NCI-H526 (cell line): ENCODE results near the gene WDR82.
A peak's percentile ranks its signal among the peaks of the same experiment; 100 is the strongest.

ENCODE experiments used
- DNase-seq, 2 experiments: peaks; one replicate each; lab custom pipeline; 2025; lab: John Stamatoyannopoulos, UW

Gene WDR82

DNA sequence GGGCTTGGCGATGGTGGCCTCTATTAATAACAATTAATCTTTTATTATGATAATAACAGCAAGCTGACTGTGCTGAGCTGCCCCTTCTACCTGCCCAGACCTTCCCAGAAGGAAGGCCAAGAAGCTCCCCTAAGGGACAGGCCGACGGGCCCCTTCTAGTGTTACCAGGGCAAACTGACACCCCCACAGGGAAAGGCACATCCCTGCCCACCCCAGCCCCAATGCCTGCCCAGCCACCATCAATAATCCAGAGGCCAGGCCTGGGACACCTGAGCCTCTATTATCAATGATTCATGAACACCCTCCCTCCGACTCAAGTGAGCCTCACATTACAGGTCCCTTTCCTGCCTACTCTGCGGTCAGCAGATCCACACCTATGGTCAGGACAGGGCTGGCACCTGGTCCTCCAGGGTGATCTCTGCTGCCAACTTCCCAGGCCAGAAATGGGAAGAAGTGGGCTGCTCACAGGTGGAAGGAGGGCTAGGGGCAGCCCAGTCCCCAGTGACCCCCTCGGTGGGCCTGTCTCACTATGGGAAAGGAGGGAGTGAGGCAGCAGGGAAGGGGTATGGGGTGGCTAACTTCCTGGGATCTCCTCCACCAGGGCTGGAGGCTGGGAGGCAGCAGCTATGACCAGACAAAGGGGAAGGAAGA is 41.3 kb downstream of the WDR82 start:
- DNase-seq, result no peak

DNA sequence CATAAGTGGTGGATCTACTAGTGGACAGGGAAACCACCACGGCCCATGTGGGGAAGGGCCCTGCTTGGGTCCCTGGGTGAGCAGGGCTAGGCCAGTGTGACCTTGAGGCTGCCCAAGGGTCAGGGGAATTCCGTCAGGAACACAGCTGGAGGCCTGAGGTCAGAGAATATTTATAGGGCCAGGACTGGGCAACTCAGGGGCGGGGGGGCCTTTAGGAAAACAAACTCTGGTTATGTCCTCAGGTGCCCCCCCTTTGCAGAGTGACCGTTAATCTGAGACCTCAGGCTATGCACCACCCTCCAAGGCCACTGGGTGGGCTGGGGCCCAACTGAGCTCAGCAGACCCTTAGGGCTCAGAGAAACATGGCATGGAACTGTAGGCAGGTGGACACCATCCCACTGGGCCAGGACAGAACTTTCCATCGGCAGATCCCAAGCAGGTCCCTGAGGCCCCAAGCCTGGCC is 42.0 kb downstream of the WDR82 start:
- DNase-seq, result no peak

DNA sequence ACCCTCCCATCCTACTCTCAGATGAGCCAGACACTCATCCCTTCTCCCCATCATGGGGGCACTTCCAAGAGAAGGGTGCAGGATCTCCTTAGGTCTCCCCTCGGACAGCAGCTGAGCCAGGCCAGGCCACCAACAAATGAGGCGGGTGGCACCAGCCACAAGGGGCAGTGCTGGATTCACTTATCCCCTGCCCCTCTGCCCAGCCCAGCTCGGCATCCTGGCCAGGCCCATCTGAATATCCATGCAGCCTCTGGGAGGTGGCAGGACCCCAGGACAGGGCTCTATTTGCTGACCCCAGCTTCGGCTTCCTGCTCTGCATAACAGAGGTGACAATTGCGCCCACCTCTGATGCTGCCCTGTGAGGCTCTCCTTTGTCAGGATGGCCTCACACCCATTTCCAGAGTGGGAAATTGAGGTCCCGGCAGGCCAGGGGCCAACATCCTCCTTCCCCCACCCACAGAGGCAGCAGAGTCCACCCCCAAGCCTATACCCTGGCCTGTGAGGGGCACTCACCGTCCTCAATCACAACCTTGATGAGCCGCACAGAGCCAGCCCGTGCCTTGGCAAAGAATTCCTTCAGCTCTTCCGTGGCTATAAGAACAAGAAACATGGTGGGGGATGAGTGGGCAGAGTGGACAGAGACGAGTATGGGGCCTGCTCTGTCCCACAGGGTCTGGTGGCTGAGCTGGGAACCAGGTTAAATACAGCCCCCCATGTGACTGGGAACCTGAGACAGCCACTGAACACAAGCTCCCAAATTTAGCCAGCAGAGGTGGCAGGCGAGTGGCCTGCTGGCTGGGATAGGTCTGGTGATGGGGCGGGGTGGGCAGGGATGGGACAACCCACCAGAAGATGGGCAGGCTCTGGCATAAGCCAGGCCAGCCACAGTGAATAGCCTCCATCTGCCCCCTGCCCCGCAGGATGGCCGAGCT is 43.7 kb downstream of the WDR82 start:
- no peak for DNase-seq

DNA sequence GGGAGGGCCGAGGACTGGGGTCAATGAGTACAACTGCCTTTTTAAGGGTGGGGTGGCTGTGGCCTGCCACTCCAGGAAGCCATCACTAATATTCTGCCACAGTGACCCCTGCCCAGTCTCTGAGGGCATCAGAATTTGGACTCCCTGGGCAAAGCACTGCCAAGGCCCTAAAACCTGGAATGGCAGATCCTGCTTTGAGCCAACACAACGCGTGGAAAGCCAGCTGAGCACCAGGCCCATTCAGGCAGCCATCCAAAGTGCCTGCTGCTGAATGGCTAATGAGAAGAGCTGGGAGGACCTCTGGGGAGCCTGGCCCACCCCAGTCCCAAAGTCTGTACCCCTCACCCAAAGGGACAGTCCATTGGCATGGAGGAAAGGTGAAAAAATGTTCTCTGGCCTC is 44.5 kb downstream of the WDR82 start:
- DNase-seq, result no peak

DNA sequence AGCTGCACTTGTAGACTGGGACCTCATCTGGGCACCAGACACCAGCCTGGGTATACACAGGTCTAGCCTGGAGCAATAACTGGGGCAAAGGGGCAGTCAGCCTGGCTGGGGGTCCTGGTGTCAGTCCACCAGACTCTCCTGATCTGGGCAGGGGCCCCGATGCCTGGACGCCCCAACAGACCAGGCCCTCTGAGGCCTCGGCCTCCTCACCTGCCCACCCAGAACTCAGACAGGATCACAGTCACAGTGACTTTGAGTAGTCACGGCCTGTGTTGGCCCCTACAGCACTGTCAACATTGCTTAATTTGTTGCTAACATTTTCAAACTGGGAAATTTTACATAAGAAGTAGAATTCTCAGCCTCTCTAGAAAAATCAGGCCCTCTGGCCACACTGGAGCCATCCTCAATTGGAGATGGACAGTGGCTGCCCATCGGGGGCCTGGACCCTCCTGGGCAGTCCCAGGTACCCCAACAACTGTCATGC is 45.3 kb downstream of the WDR82 start:
- DNase-seq, result no peak

DNA sequence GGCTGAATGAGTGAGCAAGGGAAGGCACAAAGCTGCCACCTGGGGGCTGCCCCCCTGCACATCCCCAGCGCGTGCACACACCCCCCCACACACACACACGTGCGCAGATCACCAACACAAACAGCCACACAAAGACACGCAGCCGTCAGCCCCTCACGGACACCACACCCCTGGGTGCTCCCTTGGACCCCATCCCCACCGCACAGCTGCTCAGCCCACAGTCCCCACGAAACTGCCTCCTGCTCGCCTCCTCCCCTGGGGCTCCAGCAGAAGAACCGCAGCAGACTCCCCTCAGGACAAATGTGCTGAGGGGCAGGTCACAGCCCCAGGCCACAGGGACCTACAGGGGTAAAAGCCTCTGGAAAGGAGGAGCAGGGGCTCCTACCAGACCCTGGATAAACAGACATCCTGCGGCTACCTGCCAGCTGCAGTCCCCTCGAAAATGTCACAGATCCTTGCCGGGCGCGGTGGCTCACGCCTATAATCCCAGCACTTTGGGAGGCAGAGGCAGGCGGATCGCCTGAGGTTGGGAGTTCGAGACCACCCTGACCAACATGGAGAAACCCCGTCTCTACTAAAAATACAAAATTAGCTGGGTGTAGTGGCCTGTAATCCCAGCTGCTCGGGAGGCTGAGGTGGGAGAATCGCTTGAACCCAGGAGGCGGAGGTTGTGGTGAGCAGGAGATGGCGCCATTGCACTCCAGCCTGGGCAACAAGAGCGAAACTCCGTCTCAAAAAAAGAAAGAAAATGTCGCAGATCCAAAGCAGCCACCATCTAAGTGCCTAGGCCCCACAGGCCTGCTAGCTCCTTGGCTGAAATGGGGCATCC is 46.0 kb downstream of the WDR82 start:
- DNase-seq, result no peak

DNA sequence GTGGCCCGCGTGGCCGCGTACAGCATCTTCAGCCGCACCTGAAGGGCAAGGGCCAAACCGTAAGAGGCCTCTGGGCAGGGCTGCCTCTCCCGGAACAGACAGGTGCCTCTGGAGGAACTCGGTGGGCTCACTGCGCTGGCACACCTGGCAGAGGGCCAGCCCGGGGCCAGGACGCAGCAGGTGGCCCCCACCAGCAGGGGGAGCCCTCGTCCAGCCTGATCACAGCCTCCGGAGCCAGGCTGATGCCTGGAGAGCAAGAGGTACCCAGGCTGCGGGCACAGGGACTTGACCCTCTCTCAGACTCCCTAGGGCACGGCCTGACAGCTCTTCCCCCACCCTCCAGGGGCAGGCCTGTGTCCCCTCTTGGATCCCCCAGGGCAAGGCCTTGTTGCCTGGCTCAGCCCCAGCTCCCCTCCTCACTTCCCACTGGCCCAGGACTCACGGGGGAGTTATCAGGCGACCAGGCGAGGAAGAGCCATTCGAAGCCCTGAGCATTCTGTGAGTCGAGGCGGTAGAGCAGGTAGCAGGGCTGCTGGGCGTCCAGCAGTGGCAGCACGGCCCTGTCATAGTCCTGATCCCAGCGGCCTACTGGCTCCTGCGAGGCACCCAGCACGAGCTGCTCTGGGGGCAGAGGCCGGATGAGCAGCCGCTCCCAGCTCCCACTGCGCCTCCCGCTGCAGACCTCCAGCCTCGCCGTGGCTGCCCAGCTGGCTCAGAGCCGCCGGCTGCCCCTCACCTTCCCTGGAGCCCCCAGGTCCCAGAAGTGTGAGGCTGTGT is 46.8 kb downstream of the WDR82 start:
- DNase-seq, result peak in 1 of 2 experiments; percentile 68

DNA sequence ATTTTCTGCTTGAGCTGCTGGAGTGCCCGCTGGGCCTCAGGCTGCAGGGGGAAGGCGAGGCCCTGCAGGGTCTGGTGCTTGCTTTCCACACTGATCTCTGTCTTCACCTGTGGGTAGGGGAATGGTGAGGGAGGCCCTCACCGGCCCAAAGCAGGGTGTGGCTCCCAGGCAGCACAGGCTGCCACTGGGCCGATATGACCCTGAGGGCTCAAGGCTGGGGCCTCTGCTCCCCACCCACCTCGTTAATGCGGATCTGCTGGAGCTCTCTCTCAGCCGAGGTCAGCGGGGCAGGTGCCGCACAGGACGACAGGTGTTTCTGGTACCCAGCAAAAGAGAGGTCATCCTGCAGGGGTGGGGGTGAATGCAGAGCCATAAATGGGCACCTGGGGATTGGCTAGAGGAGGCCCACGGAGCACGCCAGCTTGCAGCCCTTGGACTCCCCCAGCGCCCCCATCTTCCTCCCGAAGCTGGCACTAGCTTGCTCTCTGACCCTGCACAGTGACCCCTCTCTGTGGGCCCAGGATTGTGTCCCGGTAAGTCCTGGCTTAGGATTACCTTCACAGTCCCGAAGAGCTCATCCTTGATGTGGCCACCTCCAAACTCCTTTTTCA is 47.5 kb downstream of the WDR82 start:
- no peak for DNase-seq

DNA sequence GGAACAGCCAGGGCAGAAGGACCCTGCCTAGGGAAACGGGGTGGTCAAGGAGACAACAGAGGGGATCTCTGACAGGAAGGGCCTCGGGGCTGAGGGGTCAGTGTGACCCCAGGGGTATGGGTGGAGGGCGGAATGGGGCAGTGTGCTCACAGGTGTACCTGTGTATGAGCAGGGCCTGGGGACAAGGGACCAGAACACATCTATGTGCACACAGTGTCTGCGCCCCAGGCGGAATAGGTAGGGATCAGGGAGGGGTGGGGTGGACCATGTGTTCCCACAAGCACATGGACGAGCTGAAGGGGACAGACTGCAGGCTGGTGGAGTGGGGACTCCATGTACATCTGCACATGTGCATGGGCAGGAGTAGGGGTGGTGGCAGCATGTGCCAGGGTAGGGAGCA is 48.0 kb downstream of the WDR82 start:
- DNase-seq, result no peak

DNA sequence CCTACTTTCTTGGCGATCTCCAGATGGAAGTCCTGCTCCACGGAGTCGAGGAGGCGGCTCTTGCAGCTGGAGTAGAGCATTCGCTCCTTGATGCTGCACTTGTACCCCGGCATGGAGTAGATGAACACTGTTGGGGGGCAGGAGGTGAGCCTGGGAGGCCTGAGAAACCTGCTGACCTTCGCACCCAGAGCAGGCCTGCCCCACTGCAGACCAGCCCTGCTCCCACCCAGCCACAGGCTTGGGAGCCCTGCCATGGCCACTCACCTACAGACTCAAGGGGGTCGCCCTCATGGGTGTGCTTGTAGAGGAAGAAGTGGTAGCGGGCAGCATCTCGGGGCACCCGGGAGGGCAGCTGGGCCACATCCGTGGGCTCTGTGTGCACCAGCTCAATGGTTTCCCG is 48.8 kb downstream of the WDR82 start:
- no peak for DNase-seq

DNA sequence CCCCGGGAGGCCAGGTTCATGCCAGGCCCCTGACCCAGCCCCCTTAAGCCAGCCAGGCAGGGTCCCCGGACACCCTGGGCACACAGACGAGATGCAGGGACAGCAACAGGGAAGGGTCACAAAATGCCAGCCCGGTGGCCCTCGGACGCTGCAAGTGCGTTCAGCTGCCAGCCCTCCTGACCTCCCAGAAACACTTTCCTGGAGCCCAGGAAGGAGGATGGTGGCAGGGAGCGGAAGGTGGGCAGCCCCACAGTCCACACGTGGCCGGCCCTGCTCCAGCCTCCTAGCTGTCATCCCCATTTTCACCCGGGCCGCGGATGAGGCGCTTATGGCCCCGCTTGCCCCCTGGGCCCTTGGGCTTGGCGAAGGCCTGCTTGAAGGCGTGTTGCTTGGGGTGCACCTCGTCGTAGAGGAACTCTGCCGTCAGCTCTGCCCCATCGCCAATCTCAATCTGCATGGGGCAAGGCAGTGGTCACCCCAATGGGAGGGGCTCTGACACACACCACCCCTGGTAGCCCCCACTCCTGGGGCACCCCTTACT is 49.6 kb downstream of the WDR82 start:
- DNase-seq, result no peak

DNA sequence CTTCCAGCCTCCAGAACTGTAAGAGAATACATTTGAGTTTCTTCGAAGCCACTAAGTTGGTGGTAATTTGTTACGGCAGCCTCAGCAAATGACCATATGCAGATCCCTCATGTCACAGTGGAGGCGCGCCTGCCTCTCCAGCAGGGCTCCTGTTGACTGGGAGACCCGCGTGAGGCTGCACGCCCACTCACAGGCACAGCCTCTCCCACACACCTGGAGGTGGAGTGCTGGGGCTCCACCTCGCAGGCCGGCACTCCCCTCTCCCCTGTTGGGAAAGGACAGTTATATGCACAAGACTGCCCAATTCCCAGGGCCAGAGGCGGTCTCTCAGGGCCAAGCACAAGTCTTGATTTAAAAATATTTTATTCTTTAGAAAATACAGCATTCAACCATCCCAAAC is 50.2 kb downstream of the WDR82 start:
- DNase-seq, result no peak

DNA sequence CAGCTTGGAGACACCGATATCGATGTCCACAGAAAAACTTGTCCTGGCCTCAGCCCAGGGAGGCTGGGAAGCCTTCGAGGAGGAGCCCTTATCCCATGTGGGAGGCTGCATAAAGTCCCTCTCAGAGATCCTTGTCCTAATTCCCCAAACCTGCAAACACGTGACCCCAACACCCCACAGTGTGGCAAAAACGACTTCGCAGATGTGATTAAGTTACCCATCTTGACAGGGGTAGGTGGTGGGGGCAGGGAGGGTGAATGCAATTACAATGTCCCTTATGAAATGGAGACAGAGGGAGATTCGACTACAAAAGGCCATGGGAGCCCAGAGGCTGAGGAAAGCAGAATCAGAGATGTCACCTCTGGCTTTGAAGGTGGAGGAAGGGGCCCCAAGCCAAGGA is 50.7 kb downstream of the WDR82 start:
- no peak for DNase-seq

DNA sequence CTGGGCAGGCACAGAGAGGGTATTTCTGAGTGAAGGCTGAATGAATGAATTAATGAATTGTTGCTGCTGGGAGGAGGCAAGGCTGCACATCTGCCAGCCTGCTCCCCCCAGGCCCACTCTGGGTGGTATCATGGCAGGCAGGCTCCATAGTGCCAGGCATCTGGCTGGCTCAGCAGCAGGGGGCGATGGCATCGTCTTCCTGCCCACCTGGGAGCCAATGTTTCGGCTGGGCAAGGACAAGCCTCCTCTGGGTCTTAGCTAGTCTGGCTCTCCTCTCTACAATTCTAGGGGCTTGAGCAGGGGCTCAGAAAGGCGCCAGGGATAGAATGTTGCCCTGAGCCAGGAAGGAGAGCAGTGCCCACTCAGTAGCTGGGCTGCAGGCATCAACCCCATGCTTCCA is 51.3 kb downstream of the WDR82 start:
- no peak for DNase-seq

DNA sequence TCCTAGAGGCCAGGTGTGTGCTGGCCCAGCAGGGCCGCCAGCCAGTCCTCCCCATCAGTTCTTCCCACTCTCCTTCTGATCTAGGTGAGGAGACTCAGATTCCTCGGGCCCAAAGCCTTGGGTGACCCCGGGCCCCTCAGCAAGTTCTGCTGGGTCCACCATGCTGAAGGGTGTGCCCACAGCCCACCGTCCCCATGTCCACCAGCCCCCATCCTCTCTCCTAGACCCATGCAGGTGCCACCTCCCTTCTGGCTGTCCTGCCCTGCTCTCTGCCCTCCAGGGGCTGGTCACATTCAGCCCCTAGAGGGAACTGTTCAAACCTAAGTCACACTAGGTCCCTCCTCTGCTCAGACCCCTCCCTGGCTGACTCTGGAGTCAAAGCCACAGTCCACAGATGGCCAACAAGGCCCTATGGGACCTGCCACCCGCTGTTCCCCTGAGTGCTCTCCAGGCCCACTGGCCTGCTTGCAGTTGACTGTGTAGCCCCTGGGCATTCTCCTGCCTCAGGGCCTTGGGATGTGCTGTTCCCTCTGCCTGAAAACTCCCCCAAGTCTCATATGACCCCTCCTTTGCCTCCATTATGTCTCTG is 52.1 kb downstream of the WDR82 start:
- DNase-seq, result no peak

DNA sequence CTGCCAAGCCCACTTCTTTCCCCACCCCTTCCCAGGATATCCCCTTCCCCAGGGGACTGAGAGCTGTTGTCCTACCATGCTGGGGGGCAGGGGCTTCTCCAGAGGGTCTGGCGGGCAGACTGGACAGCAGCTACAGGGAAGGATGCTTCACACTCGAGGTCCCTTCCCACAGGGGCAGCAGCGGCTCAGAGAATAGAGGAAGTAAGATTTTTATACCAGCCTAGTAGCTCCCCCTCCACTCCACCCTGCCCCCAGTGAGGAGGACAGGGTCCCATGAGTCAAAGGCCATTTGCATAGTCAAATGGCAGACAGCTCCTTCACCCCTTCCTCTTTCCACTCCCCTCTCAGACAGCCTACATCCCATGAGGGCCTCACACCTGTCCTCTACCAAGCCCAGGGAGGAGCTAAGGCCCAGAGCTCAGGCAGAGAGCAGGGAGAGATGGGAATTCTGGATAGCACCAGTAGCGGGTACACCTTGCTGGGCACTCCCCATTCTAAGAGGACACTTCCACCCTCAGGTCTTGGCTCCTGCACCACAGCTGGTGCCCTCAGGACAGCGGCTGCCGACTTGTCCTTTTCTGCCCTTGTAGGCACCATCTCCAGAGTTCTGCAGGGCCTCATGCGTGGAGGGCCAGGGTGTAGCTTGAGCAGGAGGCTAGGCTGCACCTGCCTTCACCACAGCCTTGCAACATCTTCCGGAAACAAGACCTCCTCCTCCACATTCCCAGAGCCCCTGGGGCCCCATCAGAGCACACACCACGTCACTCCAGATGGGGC is 52.8 kb downstream of the WDR82 start, which contains the start of gene TLR9:
TSS of gene TLR9 (minus strand) at position 194 of the 777 bp plus-strand sequence. CDS start at position 78, 116 bp downstream.
- DNase-seq, result peak; percentile 96

DNA sequence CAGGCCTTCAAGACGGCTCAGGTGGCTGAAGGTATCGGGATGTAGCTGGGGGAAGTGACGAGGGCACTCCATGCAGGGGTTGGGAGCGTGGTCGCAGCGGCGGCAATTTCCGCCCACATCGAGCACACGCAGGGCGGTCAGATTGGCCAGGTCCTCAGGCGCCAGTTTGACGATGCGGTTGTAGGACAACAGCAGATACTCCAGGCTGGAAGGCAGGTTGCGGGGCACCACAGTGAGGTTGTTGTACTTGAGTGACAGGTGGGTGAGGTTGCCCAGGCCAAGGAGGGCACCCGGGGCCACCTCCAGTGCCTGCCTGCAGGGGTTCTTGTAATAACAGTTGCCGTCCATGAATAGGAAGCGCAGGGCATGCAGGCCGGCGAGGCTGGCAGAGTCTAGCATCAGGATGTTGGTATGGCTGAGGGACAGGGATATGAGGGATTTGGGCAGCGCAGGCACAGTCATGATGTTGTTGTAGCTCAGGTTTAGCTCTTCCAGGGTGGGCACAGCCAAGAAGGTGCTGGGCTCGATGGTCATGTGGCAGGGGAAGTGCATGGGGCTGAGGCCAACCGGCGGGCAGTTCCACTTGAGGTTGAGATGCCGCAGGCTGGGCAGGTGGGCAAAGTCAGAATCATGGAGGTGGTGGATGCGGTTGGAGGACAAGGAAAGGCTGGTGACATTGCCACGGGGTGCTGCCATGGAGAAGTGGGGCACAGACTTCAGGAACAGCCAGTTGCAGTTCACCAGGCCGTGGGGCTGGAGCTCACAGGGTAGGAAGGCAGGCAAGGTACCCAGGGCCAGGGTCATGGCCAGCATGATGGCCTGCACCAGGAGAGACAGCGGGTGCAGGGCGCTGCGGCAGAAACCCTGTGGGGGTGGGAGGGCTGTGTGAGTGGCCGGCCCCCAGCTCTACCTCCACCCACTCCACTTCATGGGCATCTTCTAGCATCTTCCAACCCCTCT is 54.7 kb downstream of the WDR82 start:
- DNase-seq, result no peak
